H9 (cell line): ENCODE results near the gene TNFRSF17. TPM values are rescaled to one million over a fixed set of nuclear protein-coding genes. Genes with fewer than 3 reads are reported as not detected.

Experiments
- DNase-seq: peaks from one replicate; pipeline ENCODE4 v3.0.0-alpha.2; 2017
- H2AFZ ChIP-seq: one replicate; pipeline ENCODE4 v1.6.1; 2013; ENCODE audit warnings: mild to moderate bottlenecking, low read length, control low read depth, moderate library complexity
- H2AK5ac ChIP-seq: 2 replicates; pipeline ENCODE4 v1.6.1; 2013; ENCODE audit warnings: low read length, control low read depth, mixed read lengths; ENCODE audit not compliant: insufficient read length
- H2BK120ac ChIP-seq: one replicate; pipeline ENCODE4 v1.6.1; 2013; ENCODE audit warnings: low read depth, mild to moderate bottlenecking, low read length, control low read depth, inconsistent platforms; ENCODE audit not compliant: poor library complexity, severe bottlenecking
- H2BK12ac ChIP-seq: 2 replicates; pipeline ENCODE4 v1.6.1; 2013; ENCODE audit warnings: low read length, control low read depth, mixed read lengths, low read depth; ENCODE audit not compliant: insufficient read length
- H2BK15ac ChIP-seq: 2 replicates; pipeline ENCODE4 v1.6.1; 2013; ENCODE audit warnings: low read depth, low read length, control low read depth
- H2BK20ac ChIP-seq: one replicate; pipeline ENCODE4 v1.6.1; 2013; ENCODE audit warnings: low read depth, mild to moderate bottlenecking, low read length, control low read depth, inconsistent platforms; ENCODE audit not compliant: poor library complexity, severe bottlenecking
- H2BK5ac ChIP-seq: 2 replicates; pipeline ENCODE4 v1.6.1; 2013; ENCODE audit warnings: low read length, control low read depth, mixed read lengths; ENCODE audit not compliant: insufficient read length
- H3K14ac ChIP-seq: 2 replicates; pipeline ENCODE4 v1.6.1; 2013; ENCODE audit warnings: low read length, control low read depth; ENCODE audit not compliant: insufficient read depth
- H3K18ac ChIP-seq: 2 replicates; pipeline ENCODE4 v1.6.1; 2013; ENCODE audit warnings: low read depth, mild to moderate bottlenecking, mixed read lengths, low read length, control low read depth; ENCODE audit not compliant: insufficient read length
- H3K23ac ChIP-seq: 2 replicates; pipeline ENCODE4 v1.6.1; 2013; ENCODE audit warnings: low read length, control low read depth, mixed read lengths, low read depth; ENCODE audit not compliant: insufficient read length
- H3K23me2 ChIP-seq: 2 replicates; pipeline ENCODE4 v1.6.1; 2013; ENCODE audit warnings: low read depth, mild to moderate bottlenecking, mixed read lengths, low read length, control low read depth; ENCODE audit not compliant: insufficient read length, poor library complexity, severe bottlenecking
- H3K27ac ChIP-seq: 2 replicates; pipeline ENCODE4 v1.5.1; 2013; ENCODE audit warnings: low read length, control low read depth, mixed read lengths, low read depth; ENCODE audit not compliant: insufficient read length
- H3K27me3 ChIP-seq: 2 replicates; pipeline ENCODE4 v1.6.1; 2013; ENCODE audit warnings: low read length, control low read depth, inconsistent platforms; ENCODE audit not compliant: insufficient read depth
- H3K4ac ChIP-seq: 2 replicates; pipeline ENCODE4 v1.6.1; 2013; ENCODE audit warnings: low read depth, mild to moderate bottlenecking, control low read depth, inconsistent platforms, low read length, moderate library complexity
- H3K4me1 ChIP-seq: 2 replicates; pipeline ENCODE4 v1.6.1; 2013; ENCODE audit warnings: low read length, control low read depth, inconsistent platforms; ENCODE audit not compliant: insufficient read depth
- H3K4me2 ChIP-seq: 2 replicates; pipeline ENCODE4 v1.6.1; 2013; ENCODE audit warnings: low read length, control low read depth, mixed read lengths; ENCODE audit not compliant: insufficient read length, insufficient read depth
- H3K56ac ChIP-seq: 2 replicates; pipeline ENCODE4 v1.6.1; 2013; ENCODE audit warnings: low read depth, mild to moderate bottlenecking, mixed read lengths, low read length, control low read depth; ENCODE audit not compliant: insufficient read length
- H3K79me1 ChIP-seq: 2 replicates; pipeline ENCODE4 v1.6.1; 2013; ENCODE audit warnings: low read depth, mild to moderate bottlenecking, moderate library complexity, low read length, control low read depth, inconsistent platforms; ENCODE audit not compliant: insufficient read depth, poor library complexity, severe bottlenecking
- H3K79me2 ChIP-seq: 2 replicates; pipeline ENCODE4 v1.6.1; 2013; ENCODE audit warnings: low read length, control low read depth, inconsistent platforms; ENCODE audit not compliant: insufficient read depth
- H3K9ac ChIP-seq: 2 replicates; pipeline ENCODE4 v1.6.1; 2013; ENCODE audit warnings: low read length, control low read depth, mixed read lengths; ENCODE audit not compliant: insufficient read length; ENCODE audit errors: extremely low read depth
- H3K9me3 ChIP-seq: one replicate; pipeline ENCODE4 v1.6.1; 2013; ENCODE audit warnings: low read depth, low read length, inconsistent platforms; ENCODE audit not compliant: control insufficient read depth
- H3T11ph ChIP-seq: one replicate; pipeline ENCODE4 v1.6.1; 2013; ENCODE audit warnings: mild to moderate bottlenecking, low read length, control low read depth, inconsistent platforms
- H4K20me1 ChIP-seq: one replicate; pipeline ENCODE4 v1.6.1; 2013; ENCODE audit not compliant: control insufficient read depth, insufficient read length, insufficient read depth
- H4K5ac ChIP-seq: 2 replicates; pipeline ENCODE4 v1.6.1; 2013; ENCODE audit warnings: low read depth, mild to moderate bottlenecking, mixed read lengths, low read length, control low read depth; ENCODE audit not compliant: insufficient read length
- H4K8ac ChIP-seq: replicated peaks from 2 replicates; pipeline ENCODE4 v1.6.1; 2013; ENCODE audit warnings: low read length, control low read depth, mixed read lengths, low read depth; ENCODE audit not compliant: insufficient read length
- H4K91ac ChIP-seq: 2 replicates; pipeline ENCODE4 v1.6.1; 2013; ENCODE audit warnings: low read depth, mild to moderate bottlenecking, moderate library complexity, mixed read lengths, low read length, control low read depth; ENCODE audit not compliant: insufficient read length
- H3K27ac Mint-ChIP-seq, 3 experiments: 2 replicates in 2 of 3; 3 replicates in 1 of 3; pipeline ENCODE4 v1.8.0; 2020 to 2021; ENCODE audit warnings: mixed read lengths in 3 of 3, mild to moderate bottlenecking in 1 of 3, moderate library complexity in 1 of 3
- H3K27me3 Mint-ChIP-seq: 2 replicates; pipeline ENCODE4 v1.8.0; 2021; ENCODE audit warnings: low read depth, mild to moderate bottlenecking, moderate library complexity, mixed read lengths
- H3K36me3 Mint-ChIP-seq, 3 experiments: 2 replicates in 2 of 3; 3 replicates in 1 of 3; pipeline ENCODE4 v1.8.0; 2020 to 2021; ENCODE audit warnings: low read depth in 3 of 3, mixed read lengths in 3 of 3; ENCODE audit not compliant: insufficient read depth in 1 of 3
- H3K4me1 Mint-ChIP-seq, 2 experiments: 2 replicates each; pipeline ENCODE4 v1.8.0; 2020; ENCODE audit warnings: mixed read lengths in 2 of 2
- H3K4me3 Mint-ChIP-seq, 2 experiments: 2 replicates in 1 of 2; 3 replicates in 1 of 2; pipeline ENCODE4 v1.8.0; 2020 to 2021; ENCODE audit warnings: mild to moderate bottlenecking in 2 of 2, mixed read lengths in 2 of 2, moderate library complexity in 1 of 2
- H3K9me3 Mint-ChIP-seq, 2 experiments: 2 replicates in 1 of 2; 3 replicates in 1 of 2; pipeline ENCODE4 v1.8.0; 2020; ENCODE audit warnings: mild to moderate bottlenecking in 2 of 2, mixed read lengths in 2 of 2, moderate library complexity in 1 of 2
- WGBS: extraction: QIAGEN DNeasy Blood & Tissue Kit; methylation state at CpG from one replicate; pipeline ENCODE4 v1.1.7; 2013; ENCODE audit warnings: missing lambda C conversion rate, low lambda C conversion rate, mixed read lengths; ENCODE audit not compliant: insufficient read length; ENCODE audit errors: extremely low coverage; 5-methylcytosine and 5-hydroxymethylcytosine counted together
- total RNA-seq: library from RNA; stranded (reverse); gene quantifications from 2 replicates; pipeline ENCODE4 v1.2.1, GENCODE V29; 2021
- TF ChIP-seq, protein P1 (sequence below): fragments of 200-600 bp; sonication (generic); conservative IDR thresholded peaks from 3 replicates; pipeline ENCODE4 v1.8.0; 2021; ENCODE audit warnings: antibody characterized with exemption, mild to moderate bottlenecking

The TNFRSF17 gene
- total RNA-seq, 1 experiment from 2014 or later = not detected

GRCh38 chr16:11994143-11995119, 29.4 kb downstream of the TNFRSF17 start:
- no peak overlapping the region for H3K27ac ChIP-seq
- no peak overlapping the region for H2AK5ac ChIP-seq
- no peaks in the 10 kb centered on the region for H3K4me1 ChIP-seq
- H3K4ac ChIP-seq = no peak overlapping the region
- no peak overlapping the region for H2BK12ac ChIP-seq
- Mint-ChIP-seq H3K4me1 (peaks cover 30 to 42% of the 10 kb centered on the region in 2 experiments), H3K9me3 (no peaks in the 10 kb centered on the region), H3K27ac (peak overlapping the region in 1 of 3 experiments; percentile 81; a peak in 1 of 7 replicates), H3K4me3 (no peak overlapping the region; a peak in 1 of 5 replicates), H3K27me3 (no peaks in the 10 kb centered on the region), H3K36me3 (peaks cover 0 to 1% (median 0%) of the 10 kb centered on the region in 3 experiments; a peak in 1 of 7 replicates)
- no peak overlapping the region for H2BK20ac ChIP-seq
- no peaks in the 10 kb centered on the region for H3K79me2 ChIP-seq
- no peak overlapping the region for H3K23ac ChIP-seq
- DNase-seq = no peak
- no peak overlapping the region for H4K5ac ChIP-seq
- no peak overlapping the region for H4K8ac ChIP-seq
- H3K4me2 ChIP-seq = no peak overlapping the region
- no peaks in the 10 kb centered on the region for H4K20me1 ChIP-seq
- H3K14ac ChIP-seq = no peak overlapping the region
- H2BK5ac ChIP-seq = no peak overlapping the region
- H3K27me3 ChIP-seq = no peaks in the 10 kb centered on the region
- TF ChIP-seq, protein P1, sequence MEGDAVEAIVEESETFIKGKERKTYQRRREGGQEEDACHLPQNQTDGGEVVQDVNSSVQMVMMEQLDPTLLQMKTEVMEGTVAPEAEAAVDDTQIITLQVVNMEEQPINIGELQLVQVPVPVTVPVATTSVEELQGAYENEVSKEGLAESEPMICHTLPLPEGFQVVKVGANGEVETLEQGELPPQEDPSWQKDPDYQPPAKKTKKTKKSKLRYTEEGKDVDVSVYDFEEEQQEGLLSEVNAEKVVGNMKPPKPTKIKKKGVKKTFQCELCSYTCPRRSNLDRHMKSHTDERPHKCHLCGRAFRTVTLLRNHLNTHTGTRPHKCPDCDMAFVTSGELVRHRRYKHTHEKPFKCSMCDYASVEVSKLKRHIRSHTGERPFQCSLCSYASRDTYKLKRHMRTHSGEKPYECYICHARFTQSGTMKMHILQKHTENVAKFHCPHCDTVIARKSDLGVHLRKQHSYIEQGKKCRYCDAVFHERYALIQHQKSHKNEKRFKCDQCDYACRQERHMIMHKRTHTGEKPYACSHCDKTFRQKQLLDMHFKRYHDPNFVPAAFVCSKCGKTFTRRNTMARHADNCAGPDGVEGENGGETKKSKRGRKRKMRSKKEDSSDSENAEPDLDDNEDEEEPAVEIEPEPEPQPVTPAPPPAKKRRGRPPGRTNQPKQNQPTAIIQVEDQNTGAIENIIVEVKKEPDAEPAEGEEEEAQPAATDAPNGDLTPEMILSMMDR = no peak
- H3K9ac ChIP-seq = no peak overlapping the region
- H2BK120ac ChIP-seq = no peak overlapping the region
- H2BK15ac ChIP-seq = no peak overlapping the region
- H3K18ac ChIP-seq = no peak overlapping the region
- no peaks in the 10 kb centered on the region for H3K79me1 ChIP-seq
- no peaks in the 10 kb centered on the region for H3K23me2 ChIP-seq
- H3K9me3 ChIP-seq = no peaks in the 10 kb centered on the region
- no peak overlapping the region for H2AFZ ChIP-seq
- H4K91ac ChIP-seq = no peak overlapping the region
- no CpG with 5 or more reads among the region's 8 CpGs for WGBS
- H3T11ph ChIP-seq = no peak overlapping the region
- no peak overlapping the region for H3K56ac ChIP-seq
